Activated T-cell treated with anti-CD3 and anti-CD28 coated beads, Interleukin-2, amount 50 U/mL, for 24 hours (primary cell): Measurements from ENCODE around the gene ZYX.

Experiments used
- DNase-seq: peaks from one replicate; pipeline ENCODE4 v3.0.0-alpha.2; 2020
- H3K27ac Mint-ChIP-seq: 2 replicates; pipeline ENCODE4 v1.8.0; 2020; ENCODE audit warnings: mild to moderate bottlenecking, mixed read lengths
- H3K27me3 Mint-ChIP-seq: 2 replicates; pipeline ENCODE4 v1.8.0; 2020; ENCODE audit warnings: mixed read lengths
- H3K36me3 Mint-ChIP-seq: 2 replicates; pipeline ENCODE4 v1.8.0; 2020; ENCODE audit warnings: low read depth, mixed read lengths
- H3K4me1 Mint-ChIP-seq: 2 replicates; pipeline ENCODE4 v1.8.0; 2020; ENCODE audit warnings: low read depth, mixed read lengths
- H3K4me3 Mint-ChIP-seq: 2 replicates; pipeline ENCODE4 v1.8.0; 2020; ENCODE audit warnings: mild to moderate bottlenecking, moderate library complexity, mixed read lengths
- H3K9me3 Mint-ChIP-seq: 2 replicates; pipeline ENCODE4 v1.8.0; 2020; ENCODE audit warnings: mixed read lengths

Gene ZYX, protein sequence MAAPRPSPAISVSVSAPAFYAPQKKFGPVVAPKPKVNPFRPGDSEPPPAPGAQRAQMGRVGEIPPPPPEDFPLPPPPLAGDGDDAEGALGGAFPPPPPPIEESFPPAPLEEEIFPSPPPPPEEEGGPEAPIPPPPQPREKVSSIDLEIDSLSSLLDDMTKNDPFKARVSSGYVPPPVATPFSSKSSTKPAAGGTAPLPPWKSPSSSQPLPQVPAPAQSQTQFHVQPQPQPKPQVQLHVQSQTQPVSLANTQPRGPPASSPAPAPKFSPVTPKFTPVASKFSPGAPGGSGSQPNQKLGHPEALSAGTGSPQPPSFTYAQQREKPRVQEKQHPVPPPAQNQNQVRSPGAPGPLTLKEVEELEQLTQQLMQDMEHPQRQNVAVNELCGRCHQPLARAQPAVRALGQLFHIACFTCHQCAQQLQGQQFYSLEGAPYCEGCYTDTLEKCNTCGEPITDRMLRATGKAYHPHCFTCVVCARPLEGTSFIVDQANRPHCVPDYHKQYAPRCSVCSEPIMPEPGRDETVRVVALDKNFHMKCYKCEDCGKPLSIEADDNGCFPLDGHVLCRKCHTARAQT

GRCh38 chr7:143380646-143381426, at the start of gene ZYX:
TSS of gene ZYX (plus strand) at chr7:143381345. CDS start at chr7:143381572, 227 bp downstream.
- DNase-seq: peak; percentile 93
- Mint-ChIP-seq H3K27me3 (no peaks in the 10 kb centered on the region), H3K27ac (peak within 1 kb of the TSS; percentile 92)

GRCh38 chr7:143334244-143334643, 46.9 kb upstream of the ZYX start:
- Mint-ChIP-seq H3K9me3 (no peaks in the 10 kb centered on the region), H3K27ac (no peak overlapping the region), H3K4me3 (no peak overlapping the region), H3K27me3 (peaks cover 5% of the 10 kb centered on the region), H3K4me1 (no peaks in the 10 kb centered on the region), H3K36me3 (no peaks in the 10 kb centered on the region)
- DNase-seq: no peak

More at GRCh38 chr7:143380646-143381426, at the start of gene ZYX:
- Mint-ChIP-seq H3K4me1 (peaks cover 36% of the 10 kb centered on the region), H3K4me3 (peak within 1 kb of the TSS; percentile 82), H3K9me3 (no peaks in the 10 kb centered on the region), H3K36me3 (no peaks in the 10 kb centered on the region)

DNA sequence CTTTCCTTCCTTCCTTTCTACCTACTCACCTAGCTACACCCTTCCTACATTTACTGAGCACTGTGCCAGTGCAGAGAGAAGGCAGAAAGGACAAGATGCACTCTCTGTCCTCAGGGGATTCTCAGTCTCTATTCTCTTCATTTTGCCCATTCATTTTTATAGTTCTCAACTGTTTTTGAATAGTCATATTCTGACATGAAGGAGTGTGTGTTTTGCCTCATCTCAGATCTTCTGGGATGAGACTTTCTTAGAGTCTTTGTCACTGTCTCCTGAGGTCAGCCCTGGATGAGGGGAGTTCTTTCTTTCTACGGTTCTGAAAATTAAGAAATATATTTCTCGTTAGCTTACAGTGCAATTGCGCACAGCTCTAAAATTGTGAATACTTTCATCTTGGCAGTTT, 43.9 kb upstream of the ZYX start:
- no peak overlapping the region for H3K27ac Mint-ChIP-seq

GRCh38 chr7:143341842-143342241, 39.3 kb upstream of the ZYX start:
- no peaks in the 10 kb centered on the region for H3K36me3 Mint-ChIP-seq
- no peaks in the 10 kb centered on the region for H3K9me3 Mint-ChIP-seq
- DNase-seq: no peak
- peaks cover 7% of the 10 kb centered on the region for H3K27me3 Mint-ChIP-seq
- H3K27ac Mint-ChIP-seq: no peak overlapping the region
- no peak overlapping the region for H3K4me3 Mint-ChIP-seq
- peaks cover 9% of the 10 kb centered on the region for H3K4me1 Mint-ChIP-seq

More for the DNA sequence above, 43.9 kb upstream of the ZYX start:
- Mint-ChIP-seq H3K4me1 (no peaks in the 10 kb centered on the region), H3K36me3 (no peaks in the 10 kb centered on the region), H3K9me3 (no peaks in the 10 kb centered on the region), H3K4me3 (no peak overlapping the region), H3K27me3 (peaks cover 5% of the 10 kb centered on the region)
- DNase-seq: no peak

DNA sequence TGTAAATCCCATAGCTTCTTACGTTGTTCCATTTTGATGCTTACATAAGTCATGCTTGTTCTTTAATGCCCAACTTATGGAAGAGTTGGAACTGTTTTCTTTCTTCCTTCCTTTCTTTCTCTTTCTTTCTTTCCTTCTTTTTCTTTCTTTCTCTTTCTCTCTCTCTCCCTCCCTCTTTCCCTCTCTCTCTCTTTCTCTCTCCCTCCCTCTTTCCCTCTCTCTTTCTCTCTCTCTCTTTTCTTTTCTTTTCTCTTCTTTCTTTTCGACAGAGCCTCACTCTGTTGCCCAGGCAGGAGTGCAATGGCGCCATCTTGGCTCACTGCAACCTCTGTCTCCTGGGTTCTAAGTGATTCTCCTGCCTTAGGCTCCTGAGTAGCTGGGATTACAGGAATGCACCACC, 37.5 kb upstream of the ZYX start:
- Mint-ChIP-seq H3K4me1 (peaks cover 9% of the 10 kb centered on the region), H3K9me3 (no peaks in the 10 kb centered on the region), H3K27ac (no peak overlapping the region), H3K36me3 (no peaks in the 10 kb centered on the region), H3K27me3 (peaks cover 10% of the 10 kb centered on the region), H3K4me3 (no peak overlapping the region)
- no peak for DNase-seq

DNA sequence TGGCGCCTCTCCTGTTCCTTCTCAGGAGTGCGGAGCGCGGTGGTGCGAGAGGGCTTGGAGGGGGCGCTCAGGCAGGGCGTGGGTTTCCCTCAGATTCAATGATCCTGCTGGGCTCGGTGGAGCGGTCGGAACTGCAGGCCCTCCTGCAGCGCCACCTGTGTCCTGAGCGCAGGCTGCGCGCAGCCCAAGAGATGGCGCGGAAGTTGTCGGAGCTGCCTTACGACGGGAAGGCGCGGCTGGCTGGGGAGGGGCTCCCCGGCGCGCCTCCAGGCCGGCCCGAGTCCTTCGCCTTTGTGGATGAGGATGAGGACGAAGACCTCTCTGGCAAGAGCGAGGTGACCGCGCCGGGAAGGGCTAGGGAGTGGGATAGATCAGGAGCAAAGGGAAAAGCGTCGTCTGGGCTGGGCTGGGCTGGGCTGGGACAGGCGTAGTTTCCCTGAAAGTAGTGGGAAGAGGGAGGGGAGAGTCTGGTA, 35.7 kb upstream of the ZYX start:
- H3K4me3 Mint-ChIP-seq: peak overlapping the region; percentile 70
- H3K4me1 Mint-ChIP-seq: peaks cover 9% of the 10 kb centered on the region
- peak; percentile 76 for DNase-seq
- H3K9me3 Mint-ChIP-seq: no peaks in the 10 kb centered on the region
- H3K36me3 Mint-ChIP-seq: no peaks in the 10 kb centered on the region
- peak overlapping the region; percentile 11 for H3K27ac Mint-ChIP-seq
- peaks cover 7% of the 10 kb centered on the region for H3K27me3 Mint-ChIP-seq

DNA sequence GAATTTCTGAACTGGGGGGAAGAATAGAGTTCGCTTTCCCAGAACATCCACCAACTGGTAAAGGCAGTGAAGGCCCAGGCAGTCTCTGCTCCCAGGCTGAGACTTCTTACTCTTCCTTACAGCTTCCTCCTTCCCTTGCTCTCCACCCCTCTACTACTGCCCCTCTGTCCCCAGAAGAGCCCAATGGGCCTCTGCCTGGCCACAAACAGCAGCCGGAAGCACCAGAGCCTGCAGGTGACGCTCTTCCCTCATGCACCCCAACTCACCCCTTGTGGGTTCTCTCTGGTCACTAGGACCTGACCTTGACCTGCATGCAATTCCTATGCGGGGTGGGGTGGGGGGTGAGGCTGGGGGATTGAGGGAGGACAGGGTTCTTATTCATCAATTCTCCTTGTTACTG, 35.1 kb upstream of the ZYX start:
- Mint-ChIP-seq H3K27me3 (peaks cover 7% of the 10 kb centered on the region), H3K36me3 (no peaks in the 10 kb centered on the region), H3K4me3 (no peak overlapping the region), H3K27ac (no peak overlapping the region), H3K9me3 (no peaks in the 10 kb centered on the region), H3K4me1 (peaks cover 9% of the 10 kb centered on the region)
- DNase-seq: no peak

DNA sequence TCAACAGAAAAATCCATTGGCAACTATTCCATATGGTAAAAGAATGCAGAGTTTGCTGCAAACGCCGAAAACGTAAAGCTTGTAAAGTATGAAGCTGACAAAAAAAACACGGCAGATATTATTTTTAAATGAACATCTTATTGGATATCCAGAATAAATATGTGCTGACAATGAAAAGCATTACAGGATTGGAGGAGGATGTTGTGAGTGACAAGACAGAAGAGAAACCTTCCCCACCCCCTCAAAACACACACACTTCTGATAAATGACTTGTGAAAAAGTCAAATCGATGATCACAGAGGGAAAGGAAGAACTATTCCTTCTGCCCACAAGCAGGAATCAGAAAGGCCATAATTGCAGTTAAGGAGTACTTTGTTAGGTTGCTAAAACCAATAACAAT, 33.2 kb upstream of the ZYX start:
- no peaks in the 10 kb centered on the region for H3K36me3 Mint-ChIP-seq
- DNase-seq: no peak
- H3K9me3 Mint-ChIP-seq: no peaks in the 10 kb centered on the region
- H3K27ac Mint-ChIP-seq: no peak overlapping the region
- peaks cover 7% of the 10 kb centered on the region for H3K27me3 Mint-ChIP-seq
- no peak overlapping the region for H3K4me3 Mint-ChIP-seq
- H3K4me1 Mint-ChIP-seq: peaks cover 9% of the 10 kb centered on the region

- H3K4me1 Mint-ChIP-seq: no peaks in the 10 kb centered on the region
- DNase-seq: no peak
- H3K9me3 Mint-ChIP-seq: no peaks in the 10 kb centered on the region
- peaks cover 7% of the 10 kb centered on the region for H3K27me3 Mint-ChIP-seq
- no peak overlapping the region for H3K27ac Mint-ChIP-seq
- no peak overlapping the region for H3K4me3 Mint-ChIP-seq
- H3K36me3 Mint-ChIP-seq: no peaks in the 10 kb centered on the region
Observed at GRCh38 chr7:143351060-143351459, 30.1 kb upstream of the ZYX start.

DNA sequence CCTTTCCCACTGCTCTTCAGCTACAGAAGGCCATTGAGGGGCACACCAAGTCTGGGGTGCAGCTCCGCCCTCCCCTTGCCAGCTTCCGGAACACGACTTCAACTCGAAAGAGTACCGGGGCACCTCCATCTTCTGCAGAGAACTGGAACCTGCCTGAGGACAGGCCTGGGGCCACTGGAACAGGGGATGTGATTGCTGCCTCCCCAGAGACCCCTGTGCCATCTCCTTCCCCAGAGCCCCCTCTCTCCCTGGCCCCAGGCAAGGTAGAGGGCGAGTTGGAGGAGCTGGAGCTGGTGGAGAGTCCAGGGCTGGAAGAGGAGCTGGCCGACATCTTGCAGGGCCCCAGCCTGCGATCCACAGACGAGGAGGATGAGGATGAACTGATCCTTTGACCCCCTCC, 29.6 kb upstream of the ZYX start:
- Mint-ChIP-seq H3K27me3 (peaks cover 7% of the 10 kb centered on the region), H3K36me3 (no peaks in the 10 kb centered on the region), H3K4me3 (no peak overlapping the region), H3K27ac (no peak overlapping the region), H3K9me3 (no peaks in the 10 kb centered on the region), H3K4me1 (no peaks in the 10 kb centered on the region)
- no peak for DNase-seq

DNA sequence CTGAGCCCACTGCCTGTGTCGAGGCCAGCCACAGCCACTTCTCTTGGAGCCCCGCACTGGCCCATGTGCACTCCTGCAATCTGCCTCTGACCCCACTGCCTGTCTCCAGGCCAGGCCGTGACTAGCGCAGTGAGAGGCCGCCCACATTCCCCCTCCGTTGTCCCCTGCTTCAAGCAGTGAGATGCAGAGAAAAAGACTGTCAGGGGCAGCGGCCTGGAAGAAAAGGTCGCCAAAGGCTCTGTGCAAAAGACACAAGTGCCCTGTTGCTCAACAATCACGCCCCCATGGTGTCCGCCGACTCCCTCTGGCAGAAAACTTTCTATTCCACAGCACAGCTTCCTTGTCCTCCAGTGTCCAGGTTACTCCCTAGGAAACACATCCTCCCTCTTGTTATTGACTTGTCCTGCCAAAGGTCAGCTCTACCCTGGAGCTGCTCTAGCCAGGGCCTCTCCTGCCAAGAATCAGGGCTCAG, 28.6 kb upstream of the ZYX start:
- Mint-ChIP-seq H3K27ac (no peak overlapping the region), H3K27me3 (peaks cover 2% of the 10 kb centered on the region), H3K4me1 (no peaks in the 10 kb centered on the region), H3K9me3 (no peaks in the 10 kb centered on the region), H3K36me3 (no peaks in the 10 kb centered on the region), H3K4me3 (no peak overlapping the region)
- no peak for DNase-seq

DNA sequence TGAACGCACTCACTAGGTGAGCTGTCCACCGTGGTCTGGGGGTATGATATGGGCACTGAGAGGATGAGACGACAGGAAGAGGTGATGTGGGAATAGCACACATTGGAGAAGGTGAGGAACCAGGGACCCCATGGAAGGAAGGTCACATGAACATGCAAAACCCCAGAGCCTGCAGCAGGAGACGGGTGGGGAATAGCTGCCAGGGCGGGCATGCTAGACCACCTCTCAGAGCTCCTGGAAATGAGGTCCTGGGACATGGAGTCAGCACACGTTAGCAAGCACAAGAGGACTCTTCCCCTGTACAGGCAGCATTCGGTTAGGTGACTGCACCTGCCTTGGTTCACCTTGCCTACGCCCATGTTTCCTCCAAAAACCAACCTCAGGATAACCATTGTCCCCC, 26.8 kb upstream of the ZYX start:
- H3K27me3 Mint-ChIP-seq: no peaks in the 10 kb centered on the region
- no peak overlapping the region for H3K4me3 Mint-ChIP-seq
- H3K4me1 Mint-ChIP-seq: no peaks in the 10 kb centered on the region
- no peaks in the 10 kb centered on the region for H3K36me3 Mint-ChIP-seq
- H3K9me3 Mint-ChIP-seq: no peaks in the 10 kb centered on the region
- no peak overlapping the region for H3K27ac Mint-ChIP-seq
- no peak for DNase-seq

GRCh38 chr7:143354965-143355364, 26.2 kb upstream of the ZYX start:
- H3K4me3 Mint-ChIP-seq: no peak overlapping the region
- H3K9me3 Mint-ChIP-seq: no peaks in the 10 kb centered on the region
- no peaks in the 10 kb centered on the region for H3K36me3 Mint-ChIP-seq

DNA sequence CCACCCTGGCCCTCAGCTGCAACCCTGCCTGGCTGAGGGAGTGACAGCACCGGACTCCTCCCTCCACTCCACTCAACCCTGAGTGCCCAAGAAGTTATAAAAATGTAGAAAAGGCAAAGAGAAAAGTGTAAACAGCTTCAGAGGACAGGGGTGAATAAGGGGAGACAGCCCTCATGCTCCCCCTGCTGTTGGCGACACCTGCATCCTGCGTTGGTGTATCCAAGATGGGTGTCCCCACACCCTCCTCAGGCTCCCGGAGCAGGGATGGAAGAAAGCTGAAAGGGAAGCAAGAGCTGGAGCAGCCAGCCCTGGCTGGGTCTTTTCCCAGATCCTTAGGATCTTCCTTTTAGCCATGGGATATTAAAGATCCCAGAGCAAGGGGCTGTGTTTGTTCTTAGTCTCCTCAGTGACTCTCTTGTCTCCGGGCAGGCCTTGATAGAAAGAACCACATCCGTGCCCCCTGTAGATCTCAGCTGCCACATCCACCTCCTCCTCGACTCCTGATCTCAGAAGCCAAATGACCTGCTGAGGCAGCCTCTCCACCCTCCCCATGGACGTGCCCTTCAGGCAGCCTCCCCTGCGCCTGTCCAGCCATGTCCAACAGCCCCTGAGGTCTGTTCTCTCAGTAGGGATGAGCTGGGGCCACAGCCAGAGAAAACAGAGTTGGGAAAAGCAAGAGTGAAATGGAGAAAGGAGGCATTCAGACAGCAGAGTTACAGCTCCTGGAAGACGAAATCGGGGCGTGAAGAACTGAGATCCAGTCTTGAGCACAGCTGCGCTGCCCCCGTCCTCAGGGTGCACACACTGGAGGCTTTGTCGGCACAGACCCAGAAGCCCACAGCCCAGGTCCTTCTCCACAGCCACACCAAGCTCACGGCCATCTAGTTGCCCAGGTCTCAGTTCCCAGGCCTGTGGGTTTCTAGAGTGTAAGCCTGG, 25.4 kb upstream of the ZYX start:
- DNase-seq: no peak
- H3K9me3 Mint-ChIP-seq: no peaks in the 10 kb centered on the region
- no peak overlapping the region for H3K27ac Mint-ChIP-seq
- H3K27me3 Mint-ChIP-seq: peaks cover 3% of the 10 kb centered on the region
- no peaks in the 10 kb centered on the region for H3K36me3 Mint-ChIP-seq
- no peak overlapping the region for H3K4me3 Mint-ChIP-seq
- no peaks in the 10 kb centered on the region for H3K4me1 Mint-ChIP-seq

More at GRCh38 chr7:143354965-143355364, 26.2 kb upstream of the ZYX start:
- Mint-ChIP-seq H3K27me3 (no peaks in the 10 kb centered on the region), H3K4me1 (no peaks in the 10 kb centered on the region), H3K27ac (no peak overlapping the region)
- no peak for DNase-seq
